HG03442 (cell line): ENCODE data around the gene GDF7.

Source experiments
- ATAC-seq: cut with Tn5 transposase; IDR thresholded peaks from one replicate; pipeline ENCODE4 v1.9.1; 2021; ENCODE audit warnings: mild to moderate bottlenecking, moderate library complexity; ENCODE audit not compliant: unreplicated experiment

GDF7 gene

DNA sequence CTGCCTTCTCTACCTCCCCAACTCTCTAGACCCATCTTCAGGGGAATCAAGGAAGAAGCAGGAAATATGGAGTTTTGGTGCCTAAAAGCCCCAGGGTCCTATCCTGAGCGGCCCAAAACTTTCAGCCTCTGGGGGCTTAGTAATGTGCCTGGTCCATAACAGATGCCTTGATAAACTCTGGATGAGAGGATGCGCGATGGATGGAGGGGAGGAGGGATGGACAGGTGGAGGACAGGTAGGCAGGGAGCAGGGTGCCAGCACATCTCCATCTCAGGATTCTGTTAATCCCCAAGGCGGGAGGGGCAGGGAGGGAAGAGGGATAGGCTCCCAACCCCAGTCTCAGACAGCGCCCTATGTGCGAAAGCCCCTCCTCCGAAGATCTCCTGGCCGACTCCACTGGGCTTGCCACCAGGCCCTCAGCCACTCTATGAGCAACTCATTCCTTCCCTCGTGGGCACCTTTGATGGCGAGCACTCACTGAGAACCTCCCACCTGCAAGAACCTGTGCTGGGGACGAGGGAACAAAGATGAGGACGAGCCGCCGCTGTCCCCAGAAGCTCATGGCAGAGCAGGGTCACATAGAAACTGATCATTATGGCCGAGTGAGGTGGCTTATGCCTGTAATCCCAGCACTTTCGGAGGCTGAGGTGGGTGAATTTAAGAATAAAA, 39.1 kb upstream of the GDF7 start:
- no peak for ATAC-seq

DNA sequence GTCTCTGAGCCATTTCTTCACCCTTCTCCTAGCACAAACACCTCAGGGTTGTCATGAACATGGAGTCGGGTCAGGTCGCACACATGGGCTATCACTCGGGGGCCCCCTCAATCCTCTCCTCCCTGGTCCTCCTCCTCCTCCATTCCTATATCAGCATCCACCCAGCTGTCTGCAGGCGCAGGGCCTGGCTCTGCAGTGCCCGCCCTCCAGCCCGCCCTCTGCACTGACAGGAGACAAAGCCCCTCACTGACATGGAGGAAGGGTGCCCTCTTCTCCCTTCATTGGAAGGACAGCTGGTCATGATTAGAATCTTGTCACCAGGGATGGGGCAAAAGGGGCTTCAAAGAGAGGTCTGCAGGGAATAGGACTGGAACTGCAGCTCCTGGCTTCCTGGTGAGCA, 37.8 kb upstream of the GDF7 start:
- ATAC-seq: no peak

DNA sequence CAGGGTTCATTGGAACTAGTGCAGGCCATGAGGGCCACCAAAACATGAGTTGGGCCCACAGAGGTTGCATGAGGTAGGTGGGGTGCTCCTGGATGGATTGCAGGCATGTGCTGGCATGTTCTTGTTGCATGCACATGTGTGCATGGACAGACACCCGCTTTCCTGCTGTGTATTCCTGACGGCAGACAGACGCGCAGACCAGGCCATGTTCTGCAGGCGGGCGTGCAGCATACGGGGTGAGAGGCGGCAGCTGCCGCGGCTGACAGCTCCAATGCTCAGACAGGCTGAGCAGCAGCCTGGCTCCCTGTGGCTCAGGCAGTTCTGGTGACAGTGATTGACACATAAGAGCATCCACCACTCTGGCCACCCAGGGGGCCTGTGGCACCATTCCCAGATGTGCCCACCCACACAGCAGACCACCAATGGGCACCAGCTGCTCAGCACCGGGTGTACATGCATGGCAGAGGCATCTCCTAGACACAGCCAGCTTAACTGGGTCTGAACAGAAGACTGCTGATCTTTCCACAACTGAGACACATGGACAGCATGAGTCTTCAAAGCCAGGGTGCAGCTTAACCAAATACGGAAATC, 37.3 kb upstream of the GDF7 start:
- ATAC-seq: no peak

DNA sequence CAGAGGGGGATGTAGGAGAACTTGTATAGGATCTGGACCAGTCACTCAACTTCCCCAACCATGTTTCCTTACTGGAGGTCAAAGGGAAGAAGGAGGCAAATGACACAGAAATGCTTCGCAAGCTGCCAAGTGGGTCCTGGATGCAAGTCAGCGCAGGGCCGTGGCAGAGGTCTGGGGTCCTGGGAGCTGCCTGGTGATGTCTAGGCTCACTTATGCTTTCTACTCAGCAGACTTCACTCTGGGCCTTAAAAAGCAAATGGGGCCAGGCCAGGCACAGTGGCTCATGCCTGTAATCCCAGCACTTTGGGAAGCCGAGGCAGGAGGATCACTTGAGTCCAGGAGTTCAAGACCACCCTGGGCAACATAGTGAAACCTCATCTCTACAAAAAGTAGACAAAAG, 36.0 kb upstream of the GDF7 start:
- ATAC-seq: no peak

DNA sequence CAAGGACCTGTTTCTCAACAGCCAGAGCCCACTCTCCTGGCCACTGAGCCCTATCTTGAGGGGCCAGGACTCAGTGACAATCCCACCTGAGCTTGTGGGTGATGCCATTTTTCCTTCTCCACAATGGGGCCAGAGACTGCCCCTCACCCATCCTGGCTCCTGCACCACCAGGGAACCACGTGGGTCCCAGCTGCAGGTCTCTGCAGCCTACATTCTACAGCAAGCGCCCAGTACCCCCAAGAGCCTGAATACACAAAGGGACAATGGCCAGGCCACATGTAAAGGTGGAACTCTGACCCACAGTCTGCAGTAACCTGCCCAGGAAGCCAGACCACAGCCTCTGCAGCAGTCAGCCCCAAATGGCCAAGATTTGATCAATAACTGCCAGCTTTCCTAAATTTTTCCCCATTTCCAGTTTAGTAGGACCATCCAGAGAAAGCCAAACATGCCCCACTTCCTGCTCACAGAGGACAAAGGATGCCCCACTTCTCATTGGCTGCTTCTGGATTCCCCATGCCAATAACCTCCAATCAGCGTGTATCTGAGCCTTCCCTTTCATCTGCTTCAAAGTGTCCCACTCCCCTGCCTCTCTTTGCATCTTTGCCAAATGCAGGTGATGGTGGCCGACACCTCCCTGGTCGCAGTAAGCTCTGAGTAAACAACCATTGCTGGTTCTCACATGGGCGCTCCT, 35.2 kb upstream of the GDF7 start:
- no peak for ATAC-seq

- no peak for ATAC-seq
These were observed 34.4 kb upstream of the GDF7 start for GRCh38 chr2:20632446-20632990.

- no peak for ATAC-seq
These were observed 33.9 kb upstream of the GDF7 start for GRCh38 chr2:20633001-20633400.

DNA sequence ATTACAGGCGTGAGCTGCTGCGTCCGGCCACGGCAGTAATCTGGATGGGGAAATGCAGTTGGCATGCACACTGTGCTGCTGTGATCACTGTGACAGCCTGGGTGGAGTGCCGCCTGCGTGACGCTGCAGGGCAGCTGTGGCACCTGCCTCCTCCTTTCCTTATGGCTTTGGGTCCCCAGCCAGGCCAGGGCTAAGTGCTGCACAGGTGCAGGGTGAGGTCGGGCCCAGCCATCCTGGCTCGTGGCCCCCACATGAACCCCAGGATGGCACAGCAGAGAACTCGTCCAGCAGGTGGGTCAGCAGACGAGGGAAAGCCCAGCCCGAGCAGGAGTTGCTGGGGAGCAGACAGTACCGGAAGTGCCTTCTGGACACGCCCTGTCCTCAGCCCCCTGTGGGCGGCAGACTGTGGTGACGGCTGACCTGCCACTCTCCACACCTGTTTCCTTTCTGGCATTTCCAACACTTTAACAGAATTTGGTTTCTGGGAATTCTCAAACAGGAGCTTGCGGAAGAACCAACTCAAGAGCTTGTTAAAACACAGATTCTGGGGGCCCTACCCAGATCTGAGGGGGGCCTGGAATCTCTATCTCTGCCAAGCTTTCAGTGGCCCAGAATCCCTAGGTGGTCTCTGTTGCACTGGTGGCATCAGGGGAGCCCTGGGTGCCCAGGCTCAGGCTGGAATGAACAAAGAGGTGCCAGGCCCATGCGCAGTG, 33.0 kb upstream of the GDF7 start:
- no peak for ATAC-seq

DNA sequence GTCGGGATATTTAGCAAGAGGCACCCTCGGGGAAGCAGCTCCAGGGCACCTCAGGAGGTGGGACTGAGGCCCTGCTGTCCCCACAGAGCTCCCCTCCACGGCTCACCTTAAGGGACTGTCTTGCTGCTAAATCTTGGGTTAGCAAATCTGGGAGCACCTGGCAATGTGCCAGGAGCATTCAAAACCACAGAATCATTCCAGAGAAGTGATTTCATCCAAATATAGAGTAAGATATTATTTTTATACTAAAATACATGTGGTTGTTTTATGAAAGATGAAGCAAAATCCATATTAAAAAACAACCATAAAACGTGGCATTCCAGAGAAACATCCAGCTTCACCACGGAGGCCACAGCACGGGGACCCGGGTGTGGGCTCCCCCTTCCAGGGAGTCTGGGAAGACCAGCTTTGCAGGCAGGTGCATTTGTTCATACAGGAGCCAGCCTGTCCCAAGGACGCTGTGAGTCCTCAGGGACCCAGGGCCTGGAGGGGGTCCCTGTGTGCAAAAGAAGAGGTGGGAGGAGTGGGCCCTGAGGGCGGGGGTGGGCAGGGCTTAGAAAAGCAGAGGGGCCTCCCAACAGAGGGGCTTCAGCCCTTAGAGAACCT, 32.3 kb upstream of the GDF7 start:
- ATAC-seq: no peak

DNA sequence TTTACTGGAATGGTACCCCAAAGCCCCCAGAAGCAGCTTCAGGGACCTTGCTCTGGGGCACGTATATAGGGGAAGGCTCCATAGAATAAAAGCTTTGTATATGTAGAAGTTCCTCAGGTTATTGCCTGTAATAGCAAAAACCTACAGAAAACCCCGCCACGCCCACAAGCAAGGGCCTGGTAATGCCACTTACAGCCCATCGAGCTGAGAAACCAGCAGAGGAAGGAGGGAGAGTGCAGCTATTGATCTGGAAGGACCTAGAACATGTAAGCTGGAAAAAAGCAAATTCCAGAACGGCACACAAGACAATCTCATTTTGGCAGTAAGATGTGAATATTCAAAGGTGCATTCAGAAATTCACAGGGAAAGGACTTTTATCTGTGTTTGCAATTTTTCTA, 31.8 kb upstream of the GDF7 start:
- ATAC-seq: no peak

GRCh38 chr2:20635675-20636584, 31.0 kb upstream of the GDF7 start:
- ATAC-seq: peak; percentile 76

- no peak for ATAC-seq
These were observed 29.8 kb upstream of the GDF7 start for GRCh38 chr2:20637147-20637546.

GRCh38 chr2:20638014-20638413, 28.9 kb upstream of the GDF7 start:
- ATAC-seq: no peak

GRCh38 chr2:20638646-20639430, 28.1 kb upstream of the GDF7 start:
- no peak for ATAC-seq

- no peak for ATAC-seq
These were observed 26.4 kb upstream of the GDF7 start for GRCh38 chr2:20640411-20641122.

DNA sequence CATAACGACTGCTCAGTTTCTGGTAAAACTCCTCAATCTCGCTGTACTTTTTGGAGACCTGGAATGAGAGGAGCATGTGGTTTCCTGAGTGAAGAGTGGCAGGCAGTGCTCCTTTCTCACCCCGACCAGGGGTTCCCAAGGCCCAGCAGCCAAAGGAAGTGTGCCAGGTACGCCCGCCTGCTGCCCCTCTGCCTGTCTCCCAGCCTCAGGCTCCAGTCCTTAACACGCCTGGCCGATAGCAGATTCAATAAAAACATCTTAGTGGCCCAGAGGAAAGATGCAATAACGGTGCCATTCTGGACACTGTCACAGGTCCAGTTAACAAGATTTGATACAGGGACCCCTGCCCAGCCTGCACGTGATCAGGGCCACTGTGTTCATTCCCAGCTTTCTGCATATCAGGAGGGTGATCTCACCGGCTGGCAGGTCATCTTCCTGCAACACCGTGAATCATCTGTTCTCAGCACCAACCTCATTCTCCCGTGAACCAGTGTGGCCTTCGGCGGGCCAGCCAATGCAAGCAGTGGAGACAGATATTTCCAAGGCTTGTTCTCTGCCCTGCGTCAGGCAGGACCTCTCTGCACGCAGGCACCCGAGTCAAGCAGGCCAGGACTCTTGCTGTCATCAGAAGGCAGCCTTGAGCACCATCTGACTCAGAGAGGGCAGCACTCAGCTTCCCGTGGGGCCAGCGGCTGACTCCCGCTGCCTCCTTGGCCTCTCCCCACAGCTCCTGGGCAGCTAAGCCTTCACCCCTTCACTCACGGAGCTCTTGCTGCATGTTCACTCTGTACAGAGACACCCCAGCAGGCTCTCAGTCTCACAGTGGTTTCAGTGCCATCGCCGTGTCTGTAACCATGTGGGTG, 25.6 kb upstream of the GDF7 start:
- no peak for ATAC-seq

DNA sequence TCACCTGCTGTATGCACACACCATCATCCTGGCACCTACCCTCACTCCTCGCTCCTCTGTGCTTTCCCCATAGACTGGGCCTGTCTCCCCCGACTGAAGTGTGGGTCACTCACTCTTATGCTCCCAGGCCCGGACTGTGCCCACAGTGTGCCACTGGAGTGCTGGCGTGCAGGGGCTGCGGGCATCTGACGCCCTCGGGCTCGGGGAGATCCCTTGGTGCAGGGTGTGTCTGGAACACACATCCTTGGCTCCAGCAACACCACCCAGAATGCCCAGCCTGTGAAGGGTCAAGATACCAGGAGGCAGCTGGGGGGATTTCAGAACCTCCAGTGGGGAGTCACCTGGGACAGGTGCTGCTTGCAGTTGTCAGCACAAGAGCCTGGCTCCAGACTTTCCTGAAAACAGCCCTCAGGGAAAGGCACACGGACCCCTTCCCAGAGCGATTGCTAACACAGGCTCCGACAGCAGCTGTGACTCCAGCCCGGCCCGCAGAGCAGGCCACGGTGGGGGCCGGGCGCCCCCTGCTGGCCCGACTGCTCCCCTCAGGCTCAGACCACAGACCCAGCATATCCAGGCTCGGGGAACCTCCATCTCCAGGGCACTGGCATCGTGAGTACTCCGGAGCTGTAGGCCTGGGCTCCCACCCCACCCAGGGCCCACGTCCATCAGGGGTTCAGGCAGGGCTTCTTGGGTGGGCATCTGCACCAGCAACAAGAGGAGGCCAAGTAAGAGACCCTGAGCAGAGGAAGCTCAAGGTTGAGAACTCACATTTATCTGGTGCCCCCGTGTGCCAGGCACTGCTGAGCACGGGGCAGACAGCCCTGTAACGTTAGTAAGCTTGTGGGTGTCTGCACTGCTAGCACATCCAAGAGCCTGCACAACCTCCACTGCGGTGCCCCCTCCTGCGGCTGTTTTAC, 24.6 kb upstream of the GDF7 start:
- peak; percentile 97 for ATAC-seq
